Activated naive CD4-positive, alpha-beta T cell treated with anti-CD3 and anti-CD28 coated beads for 36 hours (primary cell): ENCODE measurements around the gene ADCY7. TPM values are rescaled to one million over a fixed set of nuclear protein-coding genes. Genes with fewer than 3 reads are reported as not detected.
"Not testable (repeated sequence)": the region's sequence is repeated elsewhere in the genome, so short reads cannot be mapped to it uniquely, and the experiment has no call there.

Experiments used
- CTCF ChIA-PET: fragments of 350-600 bp; sonication (Branson Sonifier 250); formaldehyde crosslinking; loops from one replicate; lab custom pipeline; 2021; ENCODE audit warnings: antibody characterized with exemption; lab: Charles Lee
- DNase-seq: peaks from one replicate; pipeline ENCODE4 v3.0.0-alpha.2; 2020
- H3K27ac Mint-ChIP-seq: one replicate; pipeline ENCODE4 v1.8.0; 2021; ENCODE audit warnings: mild to moderate bottlenecking, mixed read lengths
- H3K27me3 Mint-ChIP-seq: one replicate; pipeline ENCODE4 v1.8.0; 2021; ENCODE audit warnings: low read depth, mixed read lengths
- H3K36me3 Mint-ChIP-seq: one replicate; pipeline ENCODE4 v1.8.0; 2021; ENCODE audit warnings: low read depth, mixed read lengths
- H3K4me1 Mint-ChIP-seq: one replicate; pipeline ENCODE4 v1.8.0; 2021; ENCODE audit warnings: low read depth, mixed read lengths
- H3K4me3 Mint-ChIP-seq: one replicate; pipeline ENCODE4 v1.8.0; 2021; ENCODE audit warnings: mild to moderate bottlenecking, moderate library complexity, mixed read lengths
- H3K9me3 Mint-ChIP-seq: one replicate; pipeline ENCODE4 v1.8.0; 2021; ENCODE audit warnings: mixed read lengths
- intact Hi-C: fragments of 100-400 bp; cut with micrococcal nuclease; formaldehyde crosslinking; loops from one replicate; pipeline ENCODE4 v1.15.1; 2023
- total RNA-seq, 2 experiments: library from RNA; stranded (reverse); gene quantifications; one replicate each; pipeline ENCODE4 v1.2.3, GENCODE V29; 2021

ADCY7 gene
- total RNA-seq, 2 experiments from 2014 or later: 73.4 to 89.6 TPM

DNA sequence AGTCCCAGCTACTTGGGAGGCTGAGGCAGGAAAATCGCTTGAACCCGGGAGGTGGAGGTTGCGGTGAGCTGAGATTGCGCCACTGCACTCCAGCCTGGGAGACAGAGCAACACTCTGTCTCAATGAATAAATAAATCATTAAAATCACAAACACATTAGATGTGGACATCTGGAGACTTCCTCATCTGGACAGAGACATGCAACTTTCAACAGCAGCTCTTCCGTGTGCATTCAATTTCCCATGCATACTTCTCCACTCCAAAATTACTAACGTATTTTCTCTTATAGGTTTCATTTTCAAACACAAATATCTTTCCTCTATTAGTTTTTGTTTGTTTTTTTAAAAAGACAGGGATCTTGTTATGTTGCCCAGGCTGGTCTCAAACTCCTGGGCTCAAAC, 23.3 kb upstream of the ADCY7 start:
- DNase-seq, intact Hi-C loops, H3K27me3 Mint-ChIP-seq, H3K27ac Mint-ChIP-seq, H3K9me3 Mint-ChIP-seq, H3K36me3 Mint-ChIP-seq, H3K4me3 Mint-ChIP-seq: not testable (repeated sequence)
- H3K4me1 Mint-ChIP-seq: peaks cover 10% of the 10 kb centered on the region
- CTCF ChIA-PET: interaction anchor here (1.0 to 1.7 kb wide), 3 partner anchors 32 to 563 kb away, joined by 3 to 4 read pairs (median 3); no protein-coding TSS in a partner anchor

DNA sequence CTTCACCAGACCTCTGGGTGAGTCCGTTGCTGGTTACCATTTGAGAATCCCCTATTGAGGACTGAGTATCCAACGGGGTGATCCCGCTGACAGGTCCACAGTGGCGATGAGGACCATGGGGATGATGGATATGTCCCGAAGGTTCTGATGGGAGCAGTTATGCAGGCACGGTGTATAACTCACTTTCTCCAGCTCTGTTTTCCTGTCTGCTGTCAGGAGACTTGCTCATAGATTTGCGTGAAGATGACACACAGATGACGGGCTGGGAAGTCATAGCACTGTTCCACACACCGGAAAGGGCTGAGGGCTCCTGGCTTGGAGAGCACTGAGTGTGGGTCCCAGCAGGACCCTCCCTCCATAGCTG, 22.2 kb upstream of the ADCY7 start:
- CTCF ChIA-PET: no interaction called here
- no peak overlapping the region for H3K4me3 Mint-ChIP-seq
- intact Hi-C loops: loop anchor here (2.0 kb wide), 1 partner anchor 33 kb away; no protein-coding TSS in a partner anchor

DNA sequence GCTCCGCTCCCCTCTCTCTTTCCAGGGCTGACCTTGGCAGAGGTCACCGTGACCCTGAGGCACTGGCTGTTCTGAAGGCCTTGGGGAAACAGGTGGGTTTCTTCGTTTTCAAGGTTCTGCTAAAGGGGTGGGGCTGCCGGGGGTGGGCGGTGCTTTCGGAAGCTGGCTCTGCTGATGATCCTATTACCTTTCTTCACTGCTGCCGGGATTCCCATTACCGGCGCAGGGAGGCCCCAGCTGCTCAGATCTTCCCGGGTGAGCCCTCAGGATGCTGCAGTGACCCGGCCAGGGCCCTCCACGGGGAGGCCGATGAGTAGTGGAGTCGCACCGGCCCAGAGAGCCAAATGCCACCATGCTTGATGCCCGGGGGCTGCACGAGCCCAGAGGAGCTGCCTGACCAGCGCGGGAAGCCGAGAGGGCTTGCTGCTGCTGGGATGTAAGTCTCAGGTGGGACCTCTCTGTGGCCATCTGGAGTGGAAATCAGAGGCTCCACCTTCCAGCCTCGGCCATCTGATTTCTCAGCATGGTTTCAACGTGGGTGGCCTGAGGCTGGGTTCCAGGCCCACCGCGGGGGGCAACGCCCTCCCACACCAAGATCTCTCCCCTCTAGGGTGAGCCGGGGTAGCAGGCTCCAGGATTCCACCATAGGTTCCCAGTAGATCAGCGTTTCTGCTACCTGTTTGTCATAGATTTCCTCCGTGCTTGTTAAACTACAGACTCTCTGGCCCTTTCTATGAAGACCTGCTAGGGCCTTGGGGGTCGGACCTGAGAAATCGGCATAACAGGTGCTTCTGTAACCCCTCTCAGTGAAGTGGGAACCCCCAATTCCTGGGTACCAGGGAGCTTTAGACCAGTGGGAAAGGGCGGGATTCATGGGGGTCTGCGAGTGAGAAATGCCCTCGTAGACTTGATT, 21.6 kb upstream of the ADCY7 start:
- intact Hi-C loops: loop anchor here (2.0 kb wide), 1 partner anchor 32 kb away; no protein-coding TSS in a partner anchor
- H3K9me3 Mint-ChIP-seq: no peaks in the 10 kb centered on the region
- CTCF ChIA-PET: interaction anchor here (0.8 to 1.6 kb wide), 5 partner anchors 39 to 562 kb away, joined by 3 to 7 read pairs (median 4); no protein-coding TSS in a partner anchor
- no peaks in the 10 kb centered on the region for H3K36me3 Mint-ChIP-seq
- H3K4me1 Mint-ChIP-seq: peaks cover 10% of the 10 kb centered on the region
- no peak for DNase-seq
- peak overlapping the region; percentile 72 for H3K4me3 Mint-ChIP-seq
- H3K27me3 Mint-ChIP-seq: no peaks in the 10 kb centered on the region
- no peak overlapping the region for H3K27ac Mint-ChIP-seq

More for the DNA sequence above, 22.2 kb upstream of the ADCY7 start:
- H3K9me3 Mint-ChIP-seq: no peaks in the 10 kb centered on the region
- no peak for DNase-seq
- no peak overlapping the region for H3K27ac Mint-ChIP-seq
- no peaks in the 10 kb centered on the region for H3K36me3 Mint-ChIP-seq
- H3K4me1 Mint-ChIP-seq: peaks cover 10% of the 10 kb centered on the region
- no peaks in the 10 kb centered on the region for H3K27me3 Mint-ChIP-seq

DNA sequence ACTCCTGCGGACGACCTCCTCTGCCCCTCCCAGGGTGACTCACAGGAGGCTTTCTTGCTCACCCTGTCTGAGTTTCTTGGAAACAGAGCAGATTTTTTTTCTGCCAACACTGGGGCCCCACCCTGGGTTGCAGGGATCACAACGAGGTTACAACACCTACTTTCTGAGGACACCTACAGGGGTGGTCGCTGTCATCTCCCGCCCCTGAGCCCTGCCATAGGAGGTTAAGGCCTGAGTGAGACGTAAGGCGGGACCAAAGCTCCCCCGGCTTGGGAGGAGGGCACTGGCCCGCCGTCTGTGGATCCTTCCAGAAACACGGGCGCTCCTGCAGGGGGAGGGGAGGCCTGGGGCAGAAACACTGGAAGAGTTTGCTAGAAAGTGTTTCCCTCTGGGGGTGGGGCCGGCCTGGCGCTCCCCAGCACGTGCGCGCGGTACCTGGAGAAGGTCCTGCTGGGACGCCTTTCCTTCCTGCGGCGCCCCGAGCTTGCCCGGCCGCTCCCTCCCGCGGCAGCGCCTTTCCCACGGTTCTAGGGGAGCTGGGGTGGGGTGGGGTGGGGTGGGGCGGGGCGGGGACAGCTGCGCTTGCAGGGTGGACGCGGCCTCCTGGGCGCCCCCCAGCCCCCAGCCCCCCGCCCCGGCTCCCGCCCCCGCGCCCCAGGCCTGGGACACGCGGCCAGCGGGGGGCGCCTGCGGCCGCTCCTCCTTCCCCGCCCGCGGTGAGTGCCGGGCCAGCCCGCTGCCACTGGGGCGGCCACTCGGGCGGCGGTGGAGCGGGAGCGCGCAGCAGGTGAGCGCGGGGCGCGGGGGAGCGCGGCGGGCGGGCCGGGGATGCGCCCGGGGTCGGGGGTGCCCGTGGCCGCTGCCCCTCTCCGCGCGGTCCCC, 20.7 kb upstream of the ADCY7 start:
- H3K36me3 Mint-ChIP-seq: no peaks in the 10 kb centered on the region
- CTCF ChIA-PET: interaction anchor here (0.7 to 1.6 kb wide), 6 partner anchors 38 to 561 kb away, joined by 3 to 7 read pairs (median 4); no protein-coding TSS in a partner anchor
- no peak overlapping the region for H3K27ac Mint-ChIP-seq
- peak overlapping the region; percentile 72 for H3K4me3 Mint-ChIP-seq
- peaks cover 10% of the 10 kb centered on the region for H3K4me1 Mint-ChIP-seq
- no peaks in the 10 kb centered on the region for H3K9me3 Mint-ChIP-seq
- intact Hi-C loops: loop anchor here (2.0 kb wide), 1 partner anchor 31 kb away; no protein-coding TSS in a partner anchor
- no peaks in the 10 kb centered on the region for H3K27me3 Mint-ChIP-seq
- DNase-seq: peak; percentile 79

DNA sequence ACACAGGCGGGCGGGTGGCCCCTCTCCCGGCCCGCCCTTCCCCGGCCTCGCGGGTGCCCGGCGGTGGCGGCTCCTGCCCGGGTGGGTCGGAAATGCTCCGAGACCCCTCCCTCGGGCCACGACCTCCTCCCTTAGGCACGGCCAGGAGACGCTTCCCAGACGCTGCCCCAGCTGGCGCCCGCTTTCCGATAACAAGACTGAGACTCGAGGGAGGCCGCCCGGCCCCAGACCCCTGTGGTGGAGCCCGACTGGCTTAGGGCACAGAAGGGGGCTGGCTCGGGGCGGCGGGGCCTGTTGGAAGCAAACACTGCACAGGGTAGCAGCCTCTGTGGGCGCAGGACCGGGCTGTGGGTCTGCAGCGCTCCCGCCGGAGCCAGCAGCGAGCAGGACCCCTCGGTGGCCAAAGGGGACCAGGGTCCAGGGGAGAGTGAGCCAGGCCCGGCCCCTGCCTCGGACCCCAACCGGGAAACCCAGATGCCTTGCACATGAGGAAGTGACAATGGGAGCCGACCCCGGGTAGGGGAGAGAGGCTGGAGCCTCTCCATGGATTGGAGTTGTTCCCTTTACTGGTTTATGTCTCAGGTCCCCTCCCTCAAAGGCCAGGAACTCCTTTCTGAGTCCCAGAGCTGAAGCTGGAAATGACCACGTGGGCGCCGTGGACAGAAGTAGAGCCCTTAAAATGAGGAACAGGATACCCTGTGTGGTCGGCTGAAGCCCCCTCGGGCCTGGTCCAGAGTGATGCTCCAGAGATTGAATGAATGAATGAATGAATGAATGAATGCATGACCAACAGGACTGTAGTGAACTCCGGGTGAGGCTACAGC, 19.8 kb upstream of the ADCY7 start:
- CTCF ChIA-PET: interaction anchor here (0.7 to 1.6 kb wide), 3 partner anchors 114 to 565 kb away, joined by 3 to 7 read pairs (median 3); no protein-coding TSS in a partner anchor
- Mint-ChIP-seq H3K36me3 (no peaks in the 10 kb centered on the region), H3K9me3 (no peaks in the 10 kb centered on the region), H3K4me1 (peaks cover 10% of the 10 kb centered on the region), H3K27ac (no peak overlapping the region), H3K4me3 (peak overlapping the region; percentile 67), H3K27me3 (no peaks in the 10 kb centered on the region)
- intact Hi-C loops: no loop called here
- no peak for DNase-seq

DNA sequence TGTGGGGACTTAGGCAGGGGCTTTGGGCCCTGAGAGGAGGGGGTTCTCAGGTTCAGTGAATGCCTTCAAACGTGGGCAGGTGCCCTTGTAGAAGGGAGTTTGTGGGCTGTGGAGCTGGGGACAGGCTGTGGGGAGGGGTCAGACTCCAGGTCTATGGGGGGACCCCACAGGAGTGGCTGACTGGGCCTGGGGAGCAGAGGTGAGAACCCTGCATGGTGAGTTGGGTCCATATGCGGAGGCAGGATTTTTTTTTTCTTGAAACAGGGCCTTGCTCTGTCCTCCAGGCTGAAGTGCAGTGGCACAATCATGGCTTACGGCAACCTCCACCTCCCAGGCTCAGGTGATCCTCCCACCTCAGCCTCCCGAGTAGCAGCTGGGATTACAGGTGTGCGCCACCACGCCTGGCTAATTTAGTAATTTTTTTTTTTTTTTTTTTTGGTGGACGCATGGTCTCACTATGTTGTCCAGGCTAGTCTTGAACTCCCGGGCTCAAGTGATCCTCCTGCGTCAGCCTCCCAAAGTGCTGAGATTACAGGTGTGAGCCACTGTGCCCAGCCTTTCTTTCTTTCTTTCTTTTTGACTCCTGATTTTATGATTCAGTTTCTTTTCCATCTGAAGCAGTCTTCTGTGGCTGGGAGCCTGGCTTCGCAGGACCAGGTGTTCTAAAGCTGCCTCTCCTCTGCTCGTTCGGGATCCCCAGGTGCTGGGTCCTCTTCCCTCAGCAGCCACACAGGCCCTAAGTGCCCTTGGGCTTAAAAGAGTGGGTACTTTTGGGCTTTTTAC, 19.0 kb upstream of the ADCY7 start:
- Mint-ChIP-seq H3K36me3 (no peaks in the 10 kb centered on the region), H3K27me3 (no peaks in the 10 kb centered on the region), H3K27ac (no peak overlapping the region), H3K4me1 (peaks cover 10% of the 10 kb centered on the region), H3K4me3 (peak overlapping the region; percentile 67), H3K9me3 (no peaks in the 10 kb centered on the region)
- CTCF ChIA-PET: interaction anchor here (0.7 to 1.1 kb wide), 3 partner anchors 33 to 564 kb away, joined by 3 to 4 read pairs (median 3); no protein-coding TSS in a partner anchor
- DNase-seq: no peak
- intact Hi-C loops: no loop called here

DNA sequence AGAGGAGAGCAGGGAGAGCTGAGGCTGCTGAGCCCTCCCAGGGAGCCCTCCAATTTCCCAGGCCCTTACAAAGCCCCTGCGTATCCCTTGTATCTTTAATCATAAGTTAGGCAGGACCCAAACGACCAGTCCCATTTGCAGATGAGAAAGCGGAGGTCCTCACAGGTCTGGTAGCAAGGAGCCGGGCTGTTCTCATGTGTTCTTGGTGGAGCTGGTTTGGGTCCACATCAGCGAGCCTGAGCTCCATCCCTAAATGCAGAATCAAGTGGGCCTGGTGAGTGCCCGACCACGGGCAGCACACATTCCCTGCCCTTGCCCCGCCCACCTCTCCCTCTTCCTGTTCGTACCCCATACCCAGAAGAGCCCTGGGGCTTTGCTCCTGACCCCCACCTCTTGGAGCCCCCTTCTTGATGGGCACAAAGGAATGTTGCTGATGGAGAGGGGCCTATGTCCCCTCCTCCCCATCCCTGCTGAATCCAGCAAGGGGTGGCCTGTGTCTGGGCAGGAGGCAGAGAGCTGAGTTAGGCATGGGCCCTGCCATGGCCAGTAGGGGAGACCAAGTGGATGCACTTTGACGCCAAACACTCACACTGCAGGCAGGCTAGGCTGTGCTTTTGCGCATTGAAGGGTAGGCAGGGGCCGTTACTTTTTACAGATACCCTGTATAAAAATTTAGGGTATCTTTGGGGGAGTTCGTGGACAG, 18.3 kb upstream of the ADCY7 start:
- Mint-ChIP-seq H3K36me3 (no peaks in the 10 kb centered on the region), H3K4me3 (peak overlapping the region; percentile 46), H3K27me3 (no peaks in the 10 kb centered on the region), H3K4me1 (peaks cover 10% of the 10 kb centered on the region), H3K27ac (no peak overlapping the region), H3K9me3 (no peaks in the 10 kb centered on the region)
- CTCF ChIA-PET: interaction anchor here (1.1 kb wide), 1 partner anchor 32 kb away, joined by 4 read pairs; no protein-coding TSS in a partner anchor
- intact Hi-C loops: no loop called here
- DNase-seq: no peak

DNA sequence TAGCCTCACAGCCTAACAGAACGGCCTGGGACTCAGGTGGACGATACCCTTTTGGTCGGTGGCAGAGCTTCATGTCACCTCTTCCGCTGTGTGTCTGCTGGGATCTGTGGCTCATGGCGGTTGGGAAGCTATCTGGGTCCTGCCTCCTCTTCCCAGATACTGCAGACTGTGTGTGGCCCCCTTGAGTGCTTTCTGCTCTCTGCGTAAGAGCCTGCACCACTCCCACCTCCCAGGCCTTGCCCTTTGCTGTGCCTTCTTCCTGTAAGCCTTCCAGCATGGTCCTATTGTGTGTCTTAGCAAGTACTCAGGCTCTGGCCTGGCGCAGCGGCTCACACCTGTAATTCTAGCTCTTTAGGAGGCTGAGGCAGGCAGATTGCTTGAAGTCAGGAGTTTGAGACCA, 17.5 kb upstream of the ADCY7 start:
- Mint-ChIP-seq H3K4me1 (peaks cover 10% of the 10 kb centered on the region), H3K27ac (no peak overlapping the region), H3K36me3 (no peaks in the 10 kb centered on the region), H3K27me3 (no peaks in the 10 kb centered on the region), H3K9me3 (no peaks in the 10 kb centered on the region), H3K4me3 (no peak overlapping the region)
- intact Hi-C loops: no loop called here
- no peak for DNase-seq
- CTCF ChIA-PET: interaction anchor here (1.1 kb wide), 1 partner anchor 107 kb away, joined by 3 read pairs; no protein-coding TSS in a partner anchor

DNA sequence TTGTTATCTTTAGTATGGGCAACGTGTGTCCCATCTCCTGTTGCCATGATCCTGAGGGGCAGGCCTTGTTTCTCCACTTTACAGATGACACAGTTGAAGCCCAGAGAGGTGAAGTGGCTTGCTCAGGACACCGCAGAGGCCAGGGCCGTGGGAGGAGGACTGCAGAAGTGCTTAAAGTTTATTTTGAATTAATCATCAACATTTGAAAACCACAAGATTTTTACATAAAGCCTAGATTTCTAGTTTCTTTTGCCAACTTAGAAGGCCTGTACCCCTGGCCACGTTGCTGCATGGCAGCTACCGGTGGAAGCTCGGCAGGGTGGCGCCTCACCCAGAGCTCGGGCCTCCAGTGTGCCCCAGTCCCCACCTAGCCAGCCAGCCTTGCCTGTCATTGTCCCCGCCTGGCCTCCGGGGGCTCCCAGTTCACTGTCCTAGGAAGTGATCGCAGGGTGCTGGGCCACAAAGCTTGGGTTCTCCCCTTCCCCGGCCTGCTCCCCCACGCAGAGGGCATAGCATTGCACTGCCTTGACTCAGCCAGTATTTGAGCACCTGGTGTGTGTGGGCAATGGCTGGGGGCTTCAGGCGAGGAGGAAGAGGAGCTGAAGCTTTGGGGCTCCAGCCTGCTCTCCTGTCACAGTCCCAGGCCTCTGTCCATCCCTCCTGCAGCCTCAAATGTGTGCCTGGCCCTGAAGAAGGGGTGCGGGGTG, 14.8 kb upstream of the ADCY7 start:
- H3K27me3 Mint-ChIP-seq: no peaks in the 10 kb centered on the region
- H3K4me1 Mint-ChIP-seq: peaks cover 4% of the 10 kb centered on the region
- CTCF ChIA-PET: interaction anchor here (0.6 to 1.7 kb wide), 5 partner anchors 18 to 414 kb away, joined by 3 to 4 read pairs (median 4); no protein-coding TSS in a partner anchor
- no peaks in the 10 kb centered on the region for H3K36me3 Mint-ChIP-seq
- no peak overlapping the region for H3K27ac Mint-ChIP-seq
- no peak overlapping the region for H3K4me3 Mint-ChIP-seq
- DNase-seq: no peak
- intact Hi-C loops: no loop called here
- peaks cover 2% of the 10 kb centered on the region for H3K9me3 Mint-ChIP-seq

DNA sequence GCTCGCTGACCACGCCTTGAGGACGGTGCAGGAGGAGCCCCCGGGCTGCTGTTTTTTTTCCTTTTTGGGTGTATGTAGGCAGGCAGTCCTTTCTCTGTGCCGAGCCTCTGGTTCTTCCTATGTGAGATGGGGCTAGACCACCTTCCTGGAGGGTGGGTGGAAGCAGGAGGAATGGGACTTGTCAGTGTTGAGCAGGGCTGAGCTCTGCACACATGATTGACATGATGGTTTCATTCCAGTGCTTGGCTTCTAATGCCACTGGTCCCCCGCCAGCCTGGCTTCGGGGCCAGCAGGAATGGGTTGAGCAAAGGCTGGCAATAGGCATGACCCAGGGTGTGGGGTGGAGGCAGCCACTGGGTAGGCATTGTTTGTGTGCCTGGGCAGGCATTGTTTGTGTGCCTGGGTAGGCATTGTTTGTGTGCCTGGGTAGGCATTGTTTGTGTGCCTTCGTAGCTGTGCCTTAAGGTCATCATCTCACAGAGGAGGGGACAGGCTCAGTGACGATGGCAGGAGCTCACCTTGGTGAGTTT, 14.2 kb upstream of the ADCY7 start:
- Mint-ChIP-seq H3K27me3 (no peaks in the 10 kb centered on the region), H3K27ac (no peak overlapping the region), H3K4me1 (no peaks in the 10 kb centered on the region), H3K9me3 (peaks cover 2% of the 10 kb centered on the region), H3K36me3 (no peaks in the 10 kb centered on the region), H3K4me3 (no peak overlapping the region)
- intact Hi-C loops: no loop called here
- CTCF ChIA-PET: interaction anchor here (0.9 to 1.5 kb wide), 3 partner anchors 9 to 42 kb away, joined by 3 to 4 read pairs (median 4); no protein-coding TSS in a partner anchor
- DNase-seq: no peak
